Ammon's horn (tissue), 1 donor: ENCODE results near the gene BAG5.

Source experiments
- DNase-seq: peaks from one replicate; pipeline ENCODE4 v3.0.0-alpha.2; 2016; ENCODE audit warnings: low spot score

The BAG5 gene

DNA sequence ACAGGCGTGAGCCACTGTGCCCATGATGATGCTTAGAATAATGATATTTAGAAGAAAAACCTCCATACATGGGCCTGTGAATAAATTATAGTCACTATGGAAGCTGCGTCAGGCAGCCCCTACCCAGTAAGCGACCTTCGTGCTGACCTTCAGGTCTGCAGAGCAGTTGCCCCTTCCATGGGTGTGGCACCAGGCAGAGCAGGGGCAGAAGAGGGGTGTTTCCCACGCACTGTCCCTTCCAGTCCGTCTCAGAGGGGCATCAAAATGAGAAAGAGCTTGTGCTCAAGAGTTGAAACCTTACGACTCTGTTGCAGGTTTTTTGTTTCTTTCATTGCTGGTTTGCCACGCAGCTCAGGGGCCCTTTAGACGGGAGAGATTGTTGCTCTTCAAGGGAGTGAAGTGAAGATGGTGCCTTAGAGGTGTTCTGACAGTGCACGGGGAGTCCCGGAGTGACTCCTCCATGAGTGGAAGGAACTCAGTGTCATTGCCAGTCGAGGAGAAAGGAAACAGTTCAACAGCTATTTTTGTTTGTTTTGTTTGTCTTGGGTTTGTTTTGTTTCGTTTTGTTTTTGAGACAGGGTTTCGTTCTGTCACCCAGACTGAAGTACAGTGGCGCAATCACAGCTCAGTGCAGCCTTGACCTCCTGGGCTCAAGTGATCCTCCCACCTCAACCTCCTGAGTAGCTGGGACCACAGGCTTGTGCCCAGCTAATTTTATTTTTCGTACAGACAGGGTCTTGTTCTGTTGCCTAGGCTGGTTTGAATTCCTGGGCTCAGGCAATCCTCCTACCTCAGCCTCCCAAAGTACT is 53.7 kb downstream of the BAG5 start:
- DNase-seq = peak; percentile 2

DNA sequence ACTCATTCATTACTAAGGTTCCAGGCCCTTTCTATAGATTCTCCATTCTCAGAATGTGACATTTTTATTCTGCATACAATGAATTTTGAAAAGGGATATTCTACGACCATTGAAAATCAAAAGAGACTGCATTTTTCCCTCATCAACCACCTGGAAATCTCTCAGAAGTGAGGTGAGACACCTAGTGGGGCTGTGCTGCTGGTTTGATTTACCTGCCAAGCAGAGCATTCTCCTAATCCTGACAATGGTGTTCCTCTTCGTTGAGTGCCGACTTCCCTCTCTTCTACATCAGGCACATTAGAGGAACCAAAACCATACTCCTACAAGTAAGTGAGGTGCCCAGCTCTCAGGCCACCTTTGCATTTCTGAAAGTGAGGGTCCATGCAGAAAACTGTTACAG is 54.7 kb downstream of the BAG5 start:
- DNase-seq = peak; percentile 10
